ENCODE measurements around the gene PUS10.
"Not testable (repeated sequence)": the region's sequence is repeated elsewhere in the genome, so short reads cannot be mapped to it uniquely, and the experiment has no call there.

PUS10 gene

GRCh38 chr2:60932954-60933353, 85.1 kb downstream of the PUS10 start:
- no peak overlapping the region for H3K9ac ChIP-seq (ENCODE audit: insufficient read length, low read depth)
- DNase-seq (ENCODE audit: low read depth, low spot score), result no peak
- peaks cover 6% of the 10 kb centered on the region for H3K36me3 ChIP-seq (ENCODE audit: insufficient read depth, insufficient read length, low read length)
- no peak overlapping the region for H3K4me3 ChIP-seq (ENCODE audit: insufficient read length, low read depth)
- no peaks in the 10 kb centered on the region for H3K4me1 ChIP-seq (ENCODE audit: insufficient read depth, insufficient read length)
- H3K9me3 ChIP-seq (ENCODE audit: insufficient read depth, low read length), result no peaks in the 10 kb centered on the region
- H3K27me3 ChIP-seq (ENCODE audit: insufficient read depth, insufficient read length), result no peaks in the 10 kb centered on the region
- TF ChIP-seq ZNF274 (IDR thresholded peaks at IDR 0.05; ENCODE audit: low read depth, low read length), result no peak
- TF ChIP-seq SUZ12 (IDR thresholded peaks at IDR 0.05; ENCODE audit: extremely low read depth, insufficient read depth, insufficient read length), result no peak
- TF ChIP-seq YY1 (IDR thresholded peaks at IDR 0.05; ENCODE audit: insufficient read depth, insufficient read length), result no peak

- H3K4me1 ChIP-seq (ENCODE audit: insufficient read depth, insufficient read length); H3K4me3 ChIP-seq (ENCODE audit: insufficient read length, low read depth); DNase-seq (ENCODE audit: low read depth, low spot score); H3K9me3 ChIP-seq (ENCODE audit: insufficient read depth, low read length); H3K9ac ChIP-seq (ENCODE audit: insufficient read length, low read depth); H3K36me3 ChIP-seq (ENCODE audit: insufficient read depth, insufficient read length, low read length); H3K27me3 ChIP-seq (ENCODE audit: insufficient read depth, insufficient read length): not testable (repeated sequence)
These were observed 86.0 kb downstream of the PUS10 start for GRCh38 chr2:60932061-60932460.

GRCh38 chr2:60926741-60927552, 91.1 kb downstream of the PUS10 start:
- DNase-seq (ENCODE audit: low read depth, low spot score), result no peak
- Histone ChIP-seq H3K4me1 (ENCODE audit: insufficient read depth, insufficient read length) (no peaks in the 10 kb centered on the region), H3K4me3 (ENCODE audit: insufficient read length, low read depth) (no peak overlapping the region), H3K36me3 (ENCODE audit: insufficient read depth, insufficient read length, low read length) (peaks cover 15% of the 10 kb centered on the region), H3K27me3 (ENCODE audit: insufficient read depth, insufficient read length) (no peaks in the 10 kb centered on the region), H3K9me3 (ENCODE audit: insufficient read depth, low read length) (no peaks in the 10 kb centered on the region), H3K9ac (ENCODE audit: insufficient read length, low read depth) (no peak overlapping the region)
- TF ChIP-seq ZNF274 (IDR thresholded peaks at IDR 0.05; ENCODE audit: low read depth, low read length), result no peak
- no peak for TF ChIP-seq YY1 (IDR thresholded peaks at IDR 0.05; ENCODE audit: insufficient read depth, insufficient read length)
- no peak for TF ChIP-seq SUZ12 (IDR thresholded peaks at IDR 0.05; ENCODE audit: extremely low read depth, insufficient read depth, insufficient read length)

GRCh38 chr2:60925994-60926740, 91.9 kb downstream of the PUS10 start:
- H3K36me3 ChIP-seq (ENCODE audit: insufficient read depth, insufficient read length, low read length), result peaks cover 17% of the 10 kb centered on the region
- H3K4me3 ChIP-seq (ENCODE audit: insufficient read length, low read depth), result no peak overlapping the region
- no peaks in the 10 kb centered on the region for H3K27me3 ChIP-seq (ENCODE audit: insufficient read depth, insufficient read length)
- no peaks in the 10 kb centered on the region for H3K4me1 ChIP-seq (ENCODE audit: insufficient read depth, insufficient read length)
- no peak for TF ChIP-seq ZNF274 (IDR thresholded peaks at IDR 0.05; ENCODE audit: low read depth, low read length)
- no peak for TF ChIP-seq YY1 (IDR thresholded peaks at IDR 0.05; ENCODE audit: insufficient read depth, insufficient read length)
- no peak for TF ChIP-seq SUZ12 (IDR thresholded peaks at IDR 0.05; ENCODE audit: extremely low read depth, insufficient read depth, insufficient read length)
- no peak overlapping the region for H3K9ac ChIP-seq (ENCODE audit: insufficient read length, low read depth)
- DNase-seq (ENCODE audit: low read depth, low spot score), result no peak
- no peaks in the 10 kb centered on the region for H3K9me3 ChIP-seq (ENCODE audit: insufficient read depth, low read length)

GRCh38 chr2:60907329-60907728, 110.7 kb downstream of the PUS10 start:
- Histone ChIP-seq H3K4me1 (ENCODE audit: insufficient read depth, insufficient read length) (no peaks in the 10 kb centered on the region), H3K9ac (ENCODE audit: insufficient read length, low read depth) (no peak overlapping the region), H3K4me3 (ENCODE audit: insufficient read length, low read depth) (no peak overlapping the region), H3K36me3 (ENCODE audit: insufficient read depth, insufficient read length, low read length) (peaks cover 5% of the 10 kb centered on the region), H3K9me3 (ENCODE audit: insufficient read depth, low read length) (no peaks in the 10 kb centered on the region), H3K27me3 (ENCODE audit: insufficient read depth, insufficient read length) (no peaks in the 10 kb centered on the region)
- no peak for DNase-seq (ENCODE audit: low read depth, low spot score)
- TF ChIP-seq YY1 (IDR thresholded peaks at IDR 0.05; ENCODE audit: insufficient read depth, insufficient read length) (no peak), ZNF274 (IDR thresholded peaks at IDR 0.05; ENCODE audit: low read depth, low read length) (no peak), SUZ12 (IDR thresholded peaks at IDR 0.05; ENCODE audit: extremely low read depth, insufficient read depth, insufficient read length) (no peak)

- peaks cover 10% of the 10 kb centered on the region for H3K36me3 ChIP-seq (ENCODE audit: insufficient read depth, insufficient read length, low read length)
- no peaks in the 10 kb centered on the region for H3K27me3 ChIP-seq (ENCODE audit: insufficient read depth, insufficient read length)
- H3K9me3 ChIP-seq (ENCODE audit: insufficient read depth, low read length), result no peaks in the 10 kb centered on the region
- H3K9ac ChIP-seq (ENCODE audit: insufficient read length, low read depth), result no peak overlapping the region
- TF ChIP-seq ZNF274 (IDR thresholded peaks at IDR 0.05; ENCODE audit: low read depth, low read length), result no peak
- TF ChIP-seq YY1 (IDR thresholded peaks at IDR 0.05; ENCODE audit: insufficient read depth, insufficient read length), result no peak
- no peak for TF ChIP-seq SUZ12 (IDR thresholded peaks at IDR 0.05; ENCODE audit: extremely low read depth, insufficient read depth, insufficient read length)
- DNase-seq (ENCODE audit: low read depth, low spot score), result no peak
- H3K4me3 ChIP-seq (ENCODE audit: insufficient read length, low read depth), result no peak overlapping the region
- no peaks in the 10 kb centered on the region for H3K4me1 ChIP-seq (ENCODE audit: insufficient read depth, insufficient read length)
These were observed 111.7 kb downstream of the PUS10 start for GRCh38 chr2:60906395-60906794.

GRCh38 chr2:60905867-60906266, 112.2 kb downstream of the PUS10 start:
- not testable (repeated sequence) for DNase-seq (ENCODE audit: low read depth, low spot score)
- H3K36me3 ChIP-seq (ENCODE audit: insufficient read depth, insufficient read length, low read length), result peaks cover 11% of the 10 kb centered on the region

GRCh38 chr2:60901296-60901695, 116.8 kb downstream of the PUS10 start:
- H3K4me1 ChIP-seq (ENCODE audit: insufficient read depth, insufficient read length); H3K9me3 ChIP-seq (ENCODE audit: insufficient read depth, low read length); DNase-seq (ENCODE audit: low read depth, low spot score); H3K4me3 ChIP-seq (ENCODE audit: insufficient read length, low read depth); H3K27me3 ChIP-seq (ENCODE audit: insufficient read depth, insufficient read length); H3K9ac ChIP-seq (ENCODE audit: insufficient read length, low read depth): not testable (repeated sequence)
- peaks cover 20% of the 10 kb centered on the region for H3K36me3 ChIP-seq (ENCODE audit: insufficient read depth, insufficient read length, low read length)

More at GRCh38 chr2:60905867-60906266, 112.2 kb downstream of the PUS10 start:
- H3K9ac ChIP-seq (ENCODE audit: insufficient read length, low read depth); H3K27me3 ChIP-seq (ENCODE audit: insufficient read depth, insufficient read length); H3K9me3 ChIP-seq (ENCODE audit: insufficient read depth, low read length); H3K4me1 ChIP-seq (ENCODE audit: insufficient read depth, insufficient read length); H3K4me3 ChIP-seq (ENCODE audit: insufficient read length, low read depth): not testable (repeated sequence)

Measured in NT2/D1 (cell line).